ENCODE data around the gene CD55.

The CD55 gene

GRCh38 chr1:207402744-207403143, 81.3 kb downstream of the CD55 start:
- Histone ChIP-seq H3K4me3 (ENCODE audit: extremely low read depth, insufficient read depth, low read length, poor library complexity, severe bottlenecking) (no peak overlapping the region), H3K9me3 (ENCODE audit: control insufficient read depth, low read length) (no peaks in the 10 kb centered on the region), H3K27ac (ENCODE audit: low read depth, low read length, severe bottlenecking) (no peak overlapping the region), H3K36me3 (ENCODE audit: control insufficient read depth, insufficient read depth, low read length) (no peaks in the 10 kb centered on the region), H3K4me1 (ENCODE audit: control insufficient read depth, insufficient read depth, low read length, poor library complexity, severe bottlenecking) (no peaks in the 10 kb centered on the region)
- 94% methylated on average over 2 of the region's 4 CpGs; no CpG with 5 or more reads in 1 of the 2 experiments for WGBS, 2 experiments (ENCODE audit: insufficient coverage in 2 of 2)

GRCh38 chr1:207404849-207405525, 83.5 kb downstream of the CD55 start:
- no peaks in the 10 kb centered on the region for H3K9me3 ChIP-seq (ENCODE audit: control insufficient read depth, low read length)
- WGBS, 2 experiments (ENCODE audit: insufficient coverage in 2 of 2) = no CpG with 5 or more reads among the region's 6 CpGs
- H3K4me3 ChIP-seq (ENCODE audit: extremely low read depth, insufficient read depth, low read length, poor library complexity, severe bottlenecking) = no peak overlapping the region
- no peaks in the 10 kb centered on the region for H3K4me1 ChIP-seq (ENCODE audit: control insufficient read depth, insufficient read depth, low read length, poor library complexity, severe bottlenecking)
- no peaks in the 10 kb centered on the region for H3K36me3 ChIP-seq (ENCODE audit: control insufficient read depth, insufficient read depth, low read length)
- H3K27ac ChIP-seq (ENCODE audit: low read depth, low read length, severe bottlenecking) = no peak overlapping the region

- H3K9me3 ChIP-seq (ENCODE audit: control insufficient read depth, low read length) = no peaks in the 10 kb centered on the region
- H3K36me3 ChIP-seq (ENCODE audit: control insufficient read depth, insufficient read depth, low read length) = no peaks in the 10 kb centered on the region
- no peak overlapping the region for H3K4me3 ChIP-seq (ENCODE audit: extremely low read depth, insufficient read depth, low read length, poor library complexity, severe bottlenecking)
- no peak overlapping the region for H3K27ac ChIP-seq (ENCODE audit: low read depth, low read length, severe bottlenecking)
- H3K4me1 ChIP-seq (ENCODE audit: control insufficient read depth, insufficient read depth, low read length, poor library complexity, severe bottlenecking) = no peaks in the 10 kb centered on the region
Measured at GRCh38 chr1:207405814-207406213, 84.3 kb downstream of the CD55 start.

GRCh38 chr1:207407655-207408260, 86.3 kb downstream of the CD55 start:
- Histone ChIP-seq H3K27ac (ENCODE audit: low read depth, low read length, severe bottlenecking) (no peak overlapping the region), H3K9me3 (ENCODE audit: control insufficient read depth, low read length) (no peaks in the 10 kb centered on the region), H3K36me3 (ENCODE audit: control insufficient read depth, insufficient read depth, low read length) (no peaks in the 10 kb centered on the region), H3K4me1 (ENCODE audit: control insufficient read depth, insufficient read depth, low read length, poor library complexity, severe bottlenecking) (no peaks in the 10 kb centered on the region), H3K4me3 (ENCODE audit: extremely low read depth, insufficient read depth, low read length, poor library complexity, severe bottlenecking) (no peak overlapping the region)
- whole genome bisulfite sequencing, 2 experiments (ENCODE audit: insufficient coverage in 2 of 2) = 83% methylated on average over 1 of the region's 1 CpG; no CpG with 5 or more reads in 1 of the 2 experiments
